ENCODE results near the gene NVL. TPM values are rescaled to one million over a fixed set of nuclear protein-coding genes. Genes with fewer than 3 reads are reported as not detected.
A peak's percentile ranks its signal among the peaks of the same experiment; 100 is the strongest.

The NVL gene
- total RNA-seq, 1 donor from 2014 or later = 46.7 TPM

DNA sequence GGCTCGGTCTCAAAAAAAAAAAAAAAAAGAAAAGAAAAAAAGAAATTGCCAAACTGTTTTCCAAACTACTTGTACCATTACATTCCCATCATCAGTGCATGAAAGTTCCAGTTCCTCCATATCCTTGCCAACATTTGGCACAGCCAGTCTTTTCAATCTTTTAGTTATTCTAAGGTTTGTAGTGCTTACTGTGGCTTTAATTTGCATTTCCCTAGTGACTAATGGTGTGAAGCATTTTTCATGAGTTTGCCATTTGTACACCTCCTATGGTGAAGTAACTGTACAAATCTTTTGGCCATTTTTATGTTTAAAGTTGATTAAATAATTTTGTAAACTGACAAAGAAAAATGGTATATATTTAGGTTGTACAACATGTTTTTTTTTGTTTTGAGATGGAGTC is 76.3 kb downstream of the NVL start:
- no peaks in the 10 kb centered on the region for H3K9me3 Mint-ChIP-seq
- TF ChIP-seq, protein P1, sequence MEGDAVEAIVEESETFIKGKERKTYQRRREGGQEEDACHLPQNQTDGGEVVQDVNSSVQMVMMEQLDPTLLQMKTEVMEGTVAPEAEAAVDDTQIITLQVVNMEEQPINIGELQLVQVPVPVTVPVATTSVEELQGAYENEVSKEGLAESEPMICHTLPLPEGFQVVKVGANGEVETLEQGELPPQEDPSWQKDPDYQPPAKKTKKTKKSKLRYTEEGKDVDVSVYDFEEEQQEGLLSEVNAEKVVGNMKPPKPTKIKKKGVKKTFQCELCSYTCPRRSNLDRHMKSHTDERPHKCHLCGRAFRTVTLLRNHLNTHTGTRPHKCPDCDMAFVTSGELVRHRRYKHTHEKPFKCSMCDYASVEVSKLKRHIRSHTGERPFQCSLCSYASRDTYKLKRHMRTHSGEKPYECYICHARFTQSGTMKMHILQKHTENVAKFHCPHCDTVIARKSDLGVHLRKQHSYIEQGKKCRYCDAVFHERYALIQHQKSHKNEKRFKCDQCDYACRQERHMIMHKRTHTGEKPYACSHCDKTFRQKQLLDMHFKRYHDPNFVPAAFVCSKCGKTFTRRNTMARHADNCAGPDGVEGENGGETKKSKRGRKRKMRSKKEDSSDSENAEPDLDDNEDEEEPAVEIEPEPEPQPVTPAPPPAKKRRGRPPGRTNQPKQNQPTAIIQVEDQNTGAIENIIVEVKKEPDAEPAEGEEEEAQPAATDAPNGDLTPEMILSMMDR (conservative IDR thresholded peaks at IDR 0.05) = no peak
- no peak for DNase-seq (ENCODE audit: extremely low spot score, unreplicated experiment)
- no peak overlapping the region for H3K4me3 Mint-ChIP-seq
- H3K36me3 Mint-ChIP-seq = peaks cover 31% of the 10 kb centered on the region
- H3K4me1 Mint-ChIP-seq (ENCODE audit: unreplicated experiment) = peaks cover 8% of the 10 kb centered on the region
- no peak overlapping the region for H3K27ac Mint-ChIP-seq
- no peaks in the 10 kb centered on the region for H3K27me3 Mint-ChIP-seq

DNA sequence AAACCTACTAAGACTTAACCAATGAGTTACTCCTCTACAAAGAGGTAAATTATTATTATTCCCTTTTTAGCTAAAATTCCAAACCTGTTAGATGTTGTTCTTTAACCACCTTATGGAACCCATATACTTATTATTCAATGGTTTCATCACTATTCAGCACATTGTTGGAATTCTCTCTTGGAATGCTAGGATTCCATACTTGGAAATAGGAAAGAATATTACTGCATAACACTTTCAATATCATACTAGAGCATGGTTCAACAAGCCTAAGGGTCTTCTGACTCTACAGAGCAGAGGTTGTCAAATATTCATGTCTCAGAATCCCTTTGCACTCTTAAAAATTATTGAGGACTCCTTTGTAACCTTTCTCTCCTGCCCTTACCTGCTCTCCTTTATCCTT is 77.5 kb downstream of the NVL start:
- no peak for DNase-seq (ENCODE audit: extremely low spot score, unreplicated experiment)
- TF ChIP-seq, protein P1 (conservative IDR thresholded peaks at IDR 0.05) = no peak
- no peaks in the 10 kb centered on the region for H3K27me3 Mint-ChIP-seq
- no peak overlapping the region for H3K4me3 Mint-ChIP-seq
- H3K27ac Mint-ChIP-seq = peak overlapping the region; percentile 34
- H3K9me3 Mint-ChIP-seq = no peaks in the 10 kb centered on the region
- H3K36me3 Mint-ChIP-seq = peaks cover 26% of the 10 kb centered on the region
- H3K4me1 Mint-ChIP-seq (ENCODE audit: unreplicated experiment) = peaks cover 8% of the 10 kb centered on the region

DNA sequence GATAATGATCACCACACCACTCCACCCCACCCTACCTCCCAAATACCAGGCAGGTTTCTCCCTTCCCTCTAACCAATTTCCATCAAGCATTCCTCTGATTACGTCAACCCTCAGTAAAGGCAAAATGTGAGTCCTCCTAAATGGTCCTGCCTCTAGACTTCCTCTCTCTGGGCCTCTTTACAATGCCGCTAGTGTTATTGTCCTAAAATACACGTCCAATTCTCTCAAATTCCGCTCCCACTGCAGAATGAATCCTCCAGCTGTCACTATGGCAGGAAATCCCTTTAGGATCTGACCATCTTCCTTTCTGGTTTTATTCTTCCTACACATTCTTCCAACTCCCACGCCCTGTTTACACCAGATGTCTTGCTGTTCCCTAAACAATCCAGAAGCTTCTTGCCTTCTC is 78.2 kb downstream of the NVL start:
- Mint-ChIP-seq H3K4me1 (ENCODE audit: unreplicated experiment) (peaks cover 8% of the 10 kb centered on the region), H3K4me3 (no peak overlapping the region), H3K9me3 (no peaks in the 10 kb centered on the region), H3K36me3 (peaks cover 25% of the 10 kb centered on the region), H3K27ac (peak overlapping the region; percentile 34), H3K27me3 (no peaks in the 10 kb centered on the region)
- no peak for DNase-seq (ENCODE audit: extremely low spot score, unreplicated experiment)
- TF ChIP-seq, protein P1 (conservative IDR thresholded peaks at IDR 0.05) = no peak

DNA sequence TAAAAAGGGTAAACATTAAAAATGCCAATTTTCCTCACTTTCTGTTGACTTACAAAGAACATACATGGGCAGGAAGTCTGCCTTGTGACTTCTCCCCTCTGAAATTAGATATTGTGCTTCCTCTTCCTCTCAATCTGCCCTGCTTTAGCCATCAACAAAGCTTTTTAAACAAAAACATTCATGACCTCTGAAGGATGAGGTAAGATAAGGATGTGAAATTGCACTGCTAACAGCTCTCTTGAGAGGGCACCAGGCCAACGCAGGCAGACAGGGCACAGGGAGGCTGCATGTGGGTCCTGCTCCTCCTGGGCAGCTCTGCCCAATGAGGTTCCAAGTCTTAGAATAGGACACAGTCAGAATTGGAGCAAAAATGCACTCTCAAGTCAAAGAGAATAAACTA is 84.8 kb downstream of the NVL start:
- no peak for DNase-seq (ENCODE audit: extremely low spot score, unreplicated experiment)
- peak overlapping the region; percentile 16 for H3K27ac Mint-ChIP-seq
- peaks cover 20% of the 10 kb centered on the region for H3K36me3 Mint-ChIP-seq
- TF ChIP-seq, protein P1 (conservative IDR thresholded peaks at IDR 0.05) = no peak
- H3K9me3 Mint-ChIP-seq = no peaks in the 10 kb centered on the region
- no peaks in the 10 kb centered on the region for H3K27me3 Mint-ChIP-seq
- peaks cover 5% of the 10 kb centered on the region for H3K4me1 Mint-ChIP-seq (ENCODE audit: unreplicated experiment)
- H3K4me3 Mint-ChIP-seq = no peak overlapping the region

DNA sequence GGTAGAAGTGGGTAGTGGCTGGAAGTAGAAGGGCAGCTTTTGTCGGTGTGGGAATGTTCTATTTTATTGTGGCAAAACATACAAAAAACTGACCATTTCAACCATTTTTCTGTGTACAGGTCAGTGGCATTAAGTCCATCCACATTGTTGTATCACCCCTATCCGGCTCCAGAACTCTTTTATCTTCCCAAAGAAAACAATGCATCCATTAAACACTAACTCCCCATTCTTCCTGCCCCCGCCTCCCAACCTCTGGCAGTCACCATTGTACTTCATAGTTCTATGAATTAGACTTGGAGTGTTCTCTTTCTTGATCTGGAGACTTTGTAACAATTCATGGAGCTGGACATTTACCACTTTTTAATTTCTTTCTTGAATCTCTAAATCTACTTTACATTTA is 91.2 kb downstream of the NVL start:
- no peaks in the 10 kb centered on the region for H3K27me3 Mint-ChIP-seq
- H3K4me3 Mint-ChIP-seq = no peak overlapping the region
- peaks cover 16% of the 10 kb centered on the region for H3K36me3 Mint-ChIP-seq
- no peak for DNase-seq (ENCODE audit: extremely low spot score, unreplicated experiment)
- H3K4me1 Mint-ChIP-seq (ENCODE audit: unreplicated experiment) = no peaks in the 10 kb centered on the region
- H3K27ac Mint-ChIP-seq = no peak overlapping the region
- no peaks in the 10 kb centered on the region for H3K9me3 Mint-ChIP-seq
- TF ChIP-seq, protein P1 (conservative IDR thresholded peaks at IDR 0.05) = no peak

DNA sequence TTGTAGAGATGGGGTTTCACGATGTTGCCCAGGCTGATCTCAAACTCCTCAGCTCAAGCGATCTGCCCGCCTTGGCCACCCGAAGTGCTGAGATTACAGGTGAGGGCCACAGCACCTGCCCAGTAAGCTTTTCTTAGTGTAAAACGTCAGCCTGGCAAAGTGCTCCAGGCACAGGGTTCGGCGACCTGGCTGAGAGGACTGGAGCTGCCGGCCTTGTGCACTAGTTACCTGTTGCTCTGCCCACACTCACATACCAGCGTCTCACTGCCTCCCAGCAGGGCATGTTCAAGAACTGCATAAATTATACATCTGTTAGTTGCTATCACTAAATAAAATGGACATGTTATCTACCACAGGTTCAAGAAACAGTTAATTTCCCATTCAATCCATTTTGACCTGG is 91.8 kb downstream of the NVL start:
- Mint-ChIP-seq H3K4me1 (ENCODE audit: unreplicated experiment) (no peaks in the 10 kb centered on the region), H3K4me3 (no peak overlapping the region), H3K27ac (no peak overlapping the region), H3K9me3 (no peaks in the 10 kb centered on the region), H3K36me3 (peaks cover 17% of the 10 kb centered on the region), H3K27me3 (no peaks in the 10 kb centered on the region)
- TF ChIP-seq, protein P1 (conservative IDR thresholded peaks at IDR 0.05) = no peak
- DNase-seq (ENCODE audit: extremely low spot score, unreplicated experiment) = no peak
